Activated B cell treated with CpG ODN at 0.5 μM for 24 hours (primary cell): Measurements from ENCODE around the gene E4F1. TPM values are rescaled to one million over a fixed set of nuclear protein-coding genes. Genes with fewer than 3 reads are reported as not detected.

Source experiments
- ATAC-seq: fragments of 200-7000 bp; cut with Tn5 transposase; one replicate; pipeline ENCODE4 v1.10.0; 2021; ENCODE audit warnings: low read depth, mild to moderate bottlenecking, moderate library complexity
- CTCF ChIA-PET: fragments of 350-600 bp; sonication (Branson Sonifier 250); formaldehyde crosslinking; loops from one replicate; lab custom pipeline; 2021; ENCODE audit warnings: antibody characterized with exemption; lab: Charles Lee
- POLR2A ChIA-PET: fragments of 350-600 bp; sonication (Branson Sonifier 250); formaldehyde crosslinking; loops from one replicate; lab custom pipeline; 2021; ENCODE audit warnings: antibody characterized with exemption; lab: Charles Lee
- DNase-seq: peaks from one replicate; pipeline ENCODE4 v3.0.0; 2022
- H3K27ac Mint-ChIP-seq: one replicate; pipeline ENCODE4 v1.8.0; 2020; ENCODE audit warnings: mixed read lengths
- H3K27me3 Mint-ChIP-seq: one replicate; pipeline ENCODE4 v1.8.0; 2021; ENCODE audit warnings: mixed read lengths
- H3K36me3 Mint-ChIP-seq: one replicate; pipeline ENCODE4 v1.8.0; 2021; ENCODE audit warnings: low read depth, mixed read lengths
- H3K4me1 Mint-ChIP-seq: one replicate; pipeline ENCODE4 v1.8.0; 2021; ENCODE audit warnings: mixed read lengths
- H3K4me3 Mint-ChIP-seq: one replicate; pipeline ENCODE4 v1.8.0; 2020; ENCODE audit warnings: mild to moderate bottlenecking, mixed read lengths
- H3K9me3 Mint-ChIP-seq: one replicate; pipeline ENCODE4 v1.8.0; 2020; ENCODE audit warnings: mixed read lengths
- intact Hi-C: fragments of 100-400 bp; cut with micrococcal nuclease; formaldehyde crosslinking; loops from one replicate; pipeline ENCODE4 v1.15.1; 2024
- total RNA-seq: library from RNA; stranded (reverse); gene quantifications from 2 replicates; pipeline ENCODE4 v1.2.3, GENCODE V29; 2022
- TF ChIP-seq, protein P1 (sequence below): fragments of 200-600 bp; IDR thresholded peaks from one replicate; pipeline ENCODE4 v1.8.0; 2022; ENCODE audit warnings: antibody characterized with exemption, mild to moderate bottlenecking

The E4F1 gene
- total RNA-seq, 1 donor from 2014 or later = 29.9 TPM

DNA sequence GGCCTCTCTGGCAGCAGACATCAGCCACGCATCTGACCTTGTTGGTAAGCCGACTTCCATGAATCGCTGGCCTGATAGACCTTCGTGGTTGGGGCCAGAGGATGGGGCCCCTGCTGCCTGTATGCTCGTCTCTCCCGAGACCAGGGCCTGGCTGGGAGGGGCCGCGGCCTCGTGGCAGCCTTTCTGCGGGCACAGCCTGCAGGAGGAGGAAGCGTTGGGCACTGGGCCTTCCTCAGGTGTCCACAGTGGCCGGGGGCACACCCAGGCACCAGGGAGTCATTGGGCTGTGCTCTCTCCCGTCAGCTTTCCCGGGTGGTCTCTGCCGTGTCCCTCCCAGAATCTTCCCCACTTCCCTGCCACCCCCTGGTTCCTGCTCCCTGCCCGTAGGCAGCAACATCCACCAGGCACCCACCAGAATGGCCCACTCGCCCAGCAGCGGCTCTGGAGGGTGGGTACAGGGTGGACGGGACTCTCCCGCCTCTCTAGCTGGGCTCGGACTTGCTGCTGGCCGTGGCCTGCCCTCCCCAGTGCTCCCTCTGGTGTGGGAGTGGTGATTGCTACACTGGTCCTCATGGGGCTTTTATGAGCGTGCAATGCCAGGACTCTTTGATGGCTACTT is 6.3 kb downstream of the E4F1 start:
- H3K9me3 Mint-ChIP-seq = no peaks in the 10 kb centered on the region
- H3K36me3 Mint-ChIP-seq = peaks cover 47% of the 10 kb centered on the region
- H3K27me3 Mint-ChIP-seq = no peaks in the 10 kb centered on the region
- intact Hi-C loops = loop anchor here (10.0 kb wide), 1 partner anchor 195 kb away; the partner anchor contains the start of gene CCNF
- no peak overlapping the region for H3K4me3 Mint-ChIP-seq
- ChIA-PET POLR2A (no interaction called here), CTCF (no interaction called here)
- TF ChIP-seq, protein P1, sequence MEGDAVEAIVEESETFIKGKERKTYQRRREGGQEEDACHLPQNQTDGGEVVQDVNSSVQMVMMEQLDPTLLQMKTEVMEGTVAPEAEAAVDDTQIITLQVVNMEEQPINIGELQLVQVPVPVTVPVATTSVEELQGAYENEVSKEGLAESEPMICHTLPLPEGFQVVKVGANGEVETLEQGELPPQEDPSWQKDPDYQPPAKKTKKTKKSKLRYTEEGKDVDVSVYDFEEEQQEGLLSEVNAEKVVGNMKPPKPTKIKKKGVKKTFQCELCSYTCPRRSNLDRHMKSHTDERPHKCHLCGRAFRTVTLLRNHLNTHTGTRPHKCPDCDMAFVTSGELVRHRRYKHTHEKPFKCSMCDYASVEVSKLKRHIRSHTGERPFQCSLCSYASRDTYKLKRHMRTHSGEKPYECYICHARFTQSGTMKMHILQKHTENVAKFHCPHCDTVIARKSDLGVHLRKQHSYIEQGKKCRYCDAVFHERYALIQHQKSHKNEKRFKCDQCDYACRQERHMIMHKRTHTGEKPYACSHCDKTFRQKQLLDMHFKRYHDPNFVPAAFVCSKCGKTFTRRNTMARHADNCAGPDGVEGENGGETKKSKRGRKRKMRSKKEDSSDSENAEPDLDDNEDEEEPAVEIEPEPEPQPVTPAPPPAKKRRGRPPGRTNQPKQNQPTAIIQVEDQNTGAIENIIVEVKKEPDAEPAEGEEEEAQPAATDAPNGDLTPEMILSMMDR = no peak
- no peak overlapping the region for H3K27ac Mint-ChIP-seq
- ATAC-seq (no peak), DNase-seq (no peak)
- peaks cover 11% of the 10 kb centered on the region for H3K4me1 Mint-ChIP-seq

DNA sequence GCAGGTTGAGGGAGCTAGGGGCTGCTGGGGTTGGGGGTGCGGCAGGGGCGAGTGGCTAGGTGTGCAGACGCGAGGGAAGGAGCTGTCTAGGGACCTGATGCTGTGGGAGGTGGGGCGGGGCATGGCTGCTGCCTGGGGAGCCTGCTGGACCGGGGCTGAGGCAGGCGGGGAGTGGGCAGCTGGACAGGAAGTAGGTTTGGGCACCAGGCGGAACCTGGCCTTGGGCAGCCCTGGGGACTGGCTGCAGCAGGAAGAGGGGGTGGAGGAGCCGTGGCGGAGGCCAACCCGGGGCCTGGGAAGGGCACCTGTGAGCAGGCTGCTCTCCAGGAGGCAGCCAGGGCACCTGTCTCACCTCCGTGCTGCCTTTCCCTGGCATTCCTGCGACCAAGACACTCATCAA is 7.0 kb downstream of the E4F1 start:
- H3K4me3 Mint-ChIP-seq = no peak overlapping the region
- no peak overlapping the region for H3K27ac Mint-ChIP-seq
- ATAC-seq (no peak), DNase-seq (no peak)
- peaks cover 7% of the 10 kb centered on the region for H3K4me1 Mint-ChIP-seq
- peaks cover under 1% of the 10 kb centered on the region for H3K27me3 Mint-ChIP-seq
- ChIA-PET POLR2A (interaction anchor here (0.5 kb wide), 1 partner anchor 88 kb away, joined by 3 read pairs; no protein-coding TSS in a partner anchor), CTCF (no interaction called here)
- intact Hi-C loops = no loop called here
- no peaks in the 10 kb centered on the region for H3K9me3 Mint-ChIP-seq
- TF ChIP-seq, protein P1 = no peak
- H3K36me3 Mint-ChIP-seq = peaks cover 52% of the 10 kb centered on the region

DNA sequence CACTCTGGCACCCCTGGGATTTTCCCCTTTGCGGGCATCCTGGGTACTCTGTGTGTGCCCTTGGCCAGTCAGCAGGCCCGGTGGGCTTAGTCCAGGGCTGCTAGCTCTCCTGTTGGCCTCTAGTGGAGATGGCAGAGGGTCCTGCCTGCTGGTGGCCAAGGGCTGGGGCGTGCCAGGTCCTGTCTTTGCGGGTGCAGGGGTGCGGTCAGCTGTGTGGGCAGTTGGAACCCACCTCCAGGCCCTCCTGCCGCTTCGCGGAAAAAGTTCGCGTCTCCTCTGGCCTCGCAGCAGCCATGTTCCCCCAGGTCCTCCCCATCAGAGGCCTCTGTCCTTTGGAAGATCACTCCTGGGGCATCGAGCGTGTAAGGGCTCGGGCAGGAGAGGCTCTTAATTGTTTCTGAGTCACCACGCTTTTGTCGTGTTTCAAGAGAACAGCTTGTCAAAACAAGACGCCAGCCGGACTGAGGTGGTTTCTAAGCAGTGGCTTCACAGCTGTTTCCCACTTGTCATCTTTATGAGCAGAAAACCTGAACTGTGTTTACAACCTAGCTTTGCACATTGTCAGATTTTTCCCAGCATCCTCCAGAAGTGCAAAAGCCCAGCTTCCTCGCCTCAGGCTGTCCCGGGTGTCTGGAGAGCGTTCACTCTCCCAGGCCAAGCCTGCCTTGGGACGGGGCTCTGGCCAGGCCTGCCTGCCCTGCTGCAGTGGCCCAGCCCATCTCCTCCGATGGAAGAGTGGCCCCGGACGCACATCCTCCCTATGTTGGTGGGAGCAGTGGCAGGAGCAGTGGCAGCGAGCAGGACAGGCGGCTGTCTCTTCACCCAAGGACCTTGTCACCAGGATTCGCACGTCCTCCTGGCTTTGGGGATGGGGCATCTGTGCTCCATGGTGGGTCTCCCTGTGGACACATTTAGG is 7.9 kb downstream of the E4F1 start:
- ATAC-seq (no peak), DNase-seq (no peak)
- peaks cover 52% of the 10 kb centered on the region for H3K36me3 Mint-ChIP-seq
- peaks cover 2% of the 10 kb centered on the region for H3K27me3 Mint-ChIP-seq
- no peak overlapping the region for H3K27ac Mint-ChIP-seq
- TF ChIP-seq, protein P1 = no peak
- CTCF ChIA-PET = no interaction called here
- no peak overlapping the region for H3K4me3 Mint-ChIP-seq
- POLR2A ChIA-PET = interaction anchor here (0.5 to 0.9 kb wide), 2 partner anchors 37 to 255 kb away, joined by 3 read pairs; no protein-coding TSS in a partner anchor
- no peaks in the 10 kb centered on the region for H3K9me3 Mint-ChIP-seq
- intact Hi-C loops = no loop called here
- H3K4me1 Mint-ChIP-seq = peaks cover 2% of the 10 kb centered on the region

DNA sequence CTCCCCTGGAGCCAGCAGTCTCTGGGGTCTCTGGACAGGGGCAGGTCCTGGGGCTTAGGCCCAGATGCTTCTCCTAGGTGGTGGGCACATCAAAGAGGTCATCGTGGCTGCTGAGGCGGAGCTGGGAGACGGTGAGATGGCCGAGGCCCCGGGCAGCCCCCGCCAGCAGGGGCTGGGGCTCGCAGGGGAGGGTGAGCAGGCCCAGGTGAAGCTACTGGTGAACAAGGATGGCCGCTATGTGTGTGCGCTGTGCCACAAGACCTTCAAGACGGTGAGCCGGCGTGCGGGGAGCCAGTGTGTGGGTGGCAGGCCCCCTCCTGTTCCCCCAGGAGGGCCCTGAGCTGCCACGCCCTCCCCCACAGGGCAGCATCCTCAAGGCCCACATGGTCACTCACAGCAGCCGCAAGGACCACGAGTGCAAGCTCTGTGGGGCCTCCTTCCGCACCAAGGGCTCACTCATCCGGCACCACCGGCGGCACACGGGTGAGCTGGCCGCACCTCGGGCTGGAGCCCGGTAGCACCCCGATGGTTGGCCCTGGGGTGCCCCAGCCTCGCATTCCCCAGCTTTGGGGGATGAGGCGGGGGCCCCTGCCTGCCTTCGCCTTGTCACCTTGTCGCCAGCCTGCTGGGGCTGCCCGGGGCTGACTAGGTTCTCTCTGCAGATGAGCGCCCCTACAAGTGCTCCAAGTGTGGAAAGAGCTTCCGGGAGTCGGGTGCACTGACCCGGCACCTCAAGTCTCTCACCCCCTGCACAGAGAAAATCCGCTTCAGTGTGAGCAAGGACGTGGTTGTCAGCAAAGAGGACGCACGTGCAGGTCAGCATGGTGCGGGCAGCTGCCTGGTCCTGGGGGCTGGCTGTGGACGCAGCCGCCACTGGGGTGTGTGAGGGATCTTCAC is 9.0 kb downstream of the E4F1 start:
- no peaks in the 10 kb centered on the region for H3K4me1 Mint-ChIP-seq
- no peaks in the 10 kb centered on the region for H3K9me3 Mint-ChIP-seq
- intact Hi-C loops = no loop called here
- H3K27me3 Mint-ChIP-seq = peaks cover 2% of the 10 kb centered on the region
- no peak for DNase-seq
- ChIA-PET CTCF (no interaction called here), POLR2A (interaction anchor here (0.5 to 0.9 kb wide), 2 partner anchors 36 to 254 kb away, joined by 3 read pairs; no protein-coding TSS in a partner anchor)
- no peak overlapping the region for H3K27ac Mint-ChIP-seq
- TF ChIP-seq, protein P1 = no peak
- ATAC-seq = no peak
- no peak overlapping the region for H3K4me3 Mint-ChIP-seq
- peaks cover 47% of the 10 kb centered on the region for H3K36me3 Mint-ChIP-seq
